Transverse colon (tissue), 4 donors: Measurements from ENCODE around the gene EMP3.

ENCODE experiments used
- POLR2A ChIP-seq: fragments of 450-650 bp; IDR thresholded peaks from one replicate; pipeline ENCODE4 v1.6.1; 2016; ENCODE audit warnings: antibody characterized with exemption, mild to moderate bottlenecking, moderate library complexity
- POLR2AphosphoS5 ChIP-seq, 3 donors: sonication (generic); formaldehyde crosslinking; IDR thresholded peaks; one replicate each; pipeline ENCODE4 v1.6.1; 2016; ENCODE audit warnings: antibody characterized with exemption in 3 of 3
- TF ChIP-seq, protein P1 (sequence below), 5 experiments: fragments of 200-600 bp in 3 of 5; fragments of 450-650 bp in 2 of 5; sonication (generic) in 3 of 5; IDR thresholded peaks; 1 replicate in 2 of 5; 2 replicates in 3 of 5; pipeline ENCODE4 v1.5.1; 2016 to 2017; ENCODE audit warnings: antibody characterized with exemption in 5 of 5, inconsistent platforms in 3 of 5, mild to moderate bottlenecking in 2 of 5, moderate library complexity in 1 of 5

DNA sequence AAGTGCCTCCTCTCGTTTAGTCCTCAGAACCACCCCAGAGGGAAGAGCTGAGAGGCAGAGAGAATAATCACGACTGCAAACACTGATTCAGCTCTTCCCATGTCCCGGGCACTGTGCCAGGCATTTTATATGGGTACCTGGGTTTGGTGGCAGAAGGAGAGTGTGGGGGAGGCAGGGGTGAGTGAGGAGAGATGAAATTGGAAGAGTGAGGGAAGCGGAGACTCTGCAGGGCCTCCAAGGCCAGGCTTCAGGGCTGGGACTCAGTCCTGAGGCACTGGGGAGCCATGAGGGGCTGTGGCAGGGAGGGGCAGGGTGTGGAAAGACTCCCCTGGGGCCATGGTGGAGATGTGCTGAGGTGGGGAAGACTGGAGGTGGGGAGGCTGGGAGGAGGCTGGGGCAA is 47.6 kb downstream of the EMP3 start:
- TF ChIP-seq POLR2AphosphoS5 (IDR thresholded peaks at IDR 0.05), result no peak
- TF ChIP-seq, protein P1, sequence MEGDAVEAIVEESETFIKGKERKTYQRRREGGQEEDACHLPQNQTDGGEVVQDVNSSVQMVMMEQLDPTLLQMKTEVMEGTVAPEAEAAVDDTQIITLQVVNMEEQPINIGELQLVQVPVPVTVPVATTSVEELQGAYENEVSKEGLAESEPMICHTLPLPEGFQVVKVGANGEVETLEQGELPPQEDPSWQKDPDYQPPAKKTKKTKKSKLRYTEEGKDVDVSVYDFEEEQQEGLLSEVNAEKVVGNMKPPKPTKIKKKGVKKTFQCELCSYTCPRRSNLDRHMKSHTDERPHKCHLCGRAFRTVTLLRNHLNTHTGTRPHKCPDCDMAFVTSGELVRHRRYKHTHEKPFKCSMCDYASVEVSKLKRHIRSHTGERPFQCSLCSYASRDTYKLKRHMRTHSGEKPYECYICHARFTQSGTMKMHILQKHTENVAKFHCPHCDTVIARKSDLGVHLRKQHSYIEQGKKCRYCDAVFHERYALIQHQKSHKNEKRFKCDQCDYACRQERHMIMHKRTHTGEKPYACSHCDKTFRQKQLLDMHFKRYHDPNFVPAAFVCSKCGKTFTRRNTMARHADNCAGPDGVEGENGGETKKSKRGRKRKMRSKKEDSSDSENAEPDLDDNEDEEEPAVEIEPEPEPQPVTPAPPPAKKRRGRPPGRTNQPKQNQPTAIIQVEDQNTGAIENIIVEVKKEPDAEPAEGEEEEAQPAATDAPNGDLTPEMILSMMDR (IDR thresholded peaks at IDR 0.05), result no peak
- no peak for TF ChIP-seq POLR2A
